Loucy (cell line): ENCODE data around the gene ITSN1.

ENCODE experiments used
- H2AFZ ChIP-seq: fragments of 200-600 bp; sonication (generic); 2 replicates; pipeline ENCODE4 v1.6.0; 2016; ENCODE audit warnings: antibody characterized with exemption, mild to moderate bottlenecking, low read length, moderate library complexity
- H3F3A ChIP-seq: fragments of 200-600 bp; 2 replicates; pipeline ENCODE4 v1.6.0; 2016; ENCODE audit warnings: antibody characterized with exemption, low read depth, mild to moderate bottlenecking
- H3K27me3 ChIP-seq: fragments of 200-600 bp; sonication (generic); 2 replicates; pipeline ENCODE4 v1.6.1; 2014; ENCODE audit warnings: low read length, mild to moderate bottlenecking; ENCODE audit not compliant: insufficient read depth, poor library complexity, severe bottlenecking
- H3K36me3 ChIP-seq: fragments of 200-600 bp; sonication (generic); 2 replicates; pipeline ENCODE4 v1.6.1; 2016; ENCODE audit warnings: low read length; ENCODE audit not compliant: insufficient read depth
- H3K4me1 ChIP-seq: fragments of 200-600 bp; sonication (generic); 2 replicates; pipeline ENCODE4 v1.5.1; 2014; ENCODE audit warnings: low read length, mild to moderate bottlenecking; ENCODE audit not compliant: insufficient read depth, poor library complexity, severe bottlenecking
- H3K4me2 ChIP-seq: fragments of 200-600 bp; sonication (generic); 2 replicates; pipeline ENCODE4 v1.6.0; 2014; ENCODE audit warnings: antibody characterized with exemption, low read length, low read depth, mild to moderate bottlenecking; ENCODE audit not compliant: poor library complexity, severe bottlenecking
- H3K4me3 ChIP-seq: fragments of 200-600 bp; sonication (generic); 2 replicates; pipeline ENCODE4 v1.5.1; 2014; ENCODE audit warnings: low read length, mild to moderate bottlenecking, mixed read lengths; ENCODE audit not compliant: poor library complexity, severe bottlenecking
- H3K79me2 ChIP-seq: fragments of 200-600 bp; sonication (generic); 2 replicates; pipeline ENCODE4 v1.6.1; 2014; ENCODE audit warnings: low read length; ENCODE audit not compliant: insufficient read depth
- H3K9ac ChIP-seq: fragments of 200-600 bp; sonication (generic); 2 replicates; pipeline ENCODE4 v1.6.0; 2014; ENCODE audit warnings: mild to moderate bottlenecking, low read depth, low read length, moderate library complexity; ENCODE audit not compliant: poor library complexity, severe bottlenecking
- H3K9me2 ChIP-seq: fragments of 200-600 bp; sonication (generic); replicated peaks from 2 replicates; pipeline ENCODE4 v1.6.1; 2016; ENCODE audit warnings: low read depth, low read length, mixed read lengths
- H3K9me3 ChIP-seq: fragments of 200-600 bp; sonication (generic); 2 replicates; pipeline ENCODE4 v1.6.1; 2014; ENCODE audit warnings: mild to moderate bottlenecking, antibody characterized with exemption, low read length, low read depth; ENCODE audit not compliant: insufficient read depth
- H4K20me1 ChIP-seq: fragments of 200-600 bp; sonication (generic); 2 replicates; pipeline ENCODE4 v1.6.0; 2014; ENCODE audit warnings: antibody characterized with exemption, low read length, mild to moderate bottlenecking; ENCODE audit not compliant: insufficient read depth, poor library complexity, severe bottlenecking
- EZH2phosphoT487 ChIP-seq: fragments of 200-600 bp; IDR thresholded peaks from 2 replicates; pipeline ENCODE4 v1.6.1; 2018; ENCODE audit warnings: antibody characterized with exemption, mild to moderate bottlenecking, moderate library complexity, borderline replicate concordance
- TF ChIP-seq, protein P1 (sequence below): fragments of 200-600 bp; sonication (generic); conservative IDR thresholded peaks from 2 replicates; pipeline ENCODE4 v1.5.1; 2014; ENCODE audit warnings: mild to moderate bottlenecking, antibody characterized with exemption, low read length

ITSN1 gene

DNA sequence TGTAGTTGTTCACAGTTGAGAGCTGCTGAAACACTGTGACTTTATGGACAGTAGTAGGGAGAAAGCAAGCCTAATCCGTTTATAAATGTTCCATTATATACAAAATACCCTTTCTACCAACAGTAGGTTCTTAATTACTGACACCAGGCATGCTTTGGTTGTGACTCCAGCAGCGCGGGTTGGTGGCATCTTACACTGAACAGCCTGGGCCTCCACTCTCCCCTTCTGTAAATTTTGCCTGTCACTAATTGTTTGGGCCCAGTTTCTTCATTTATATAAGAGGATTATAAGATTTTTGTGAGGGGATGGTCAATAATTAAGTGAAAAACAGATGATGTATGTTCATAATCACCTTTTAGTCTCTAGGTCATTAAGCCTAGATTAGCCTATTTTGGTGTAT lies 58.2 kb downstream of the ITSN1 start:
- H2AFZ ChIP-seq = no peak overlapping the region
- H3K9me2 ChIP-seq = no peaks in the 10 kb centered on the region
- peaks cover 6% of the 10 kb centered on the region for H3K4me1 ChIP-seq
- H4K20me1 ChIP-seq = no peaks in the 10 kb centered on the region
- H3K4me2 ChIP-seq = no peak overlapping the region
- no peaks in the 10 kb centered on the region for H3F3A ChIP-seq
- H3K27me3 ChIP-seq = no peaks in the 10 kb centered on the region
- H3K36me3 ChIP-seq = no peaks in the 10 kb centered on the region
- no peak overlapping the region for H3K9ac ChIP-seq
- H3K79me2 ChIP-seq = no peaks in the 10 kb centered on the region; the same call in 1 of the 2 replicates
- TF ChIP-seq, protein P1, sequence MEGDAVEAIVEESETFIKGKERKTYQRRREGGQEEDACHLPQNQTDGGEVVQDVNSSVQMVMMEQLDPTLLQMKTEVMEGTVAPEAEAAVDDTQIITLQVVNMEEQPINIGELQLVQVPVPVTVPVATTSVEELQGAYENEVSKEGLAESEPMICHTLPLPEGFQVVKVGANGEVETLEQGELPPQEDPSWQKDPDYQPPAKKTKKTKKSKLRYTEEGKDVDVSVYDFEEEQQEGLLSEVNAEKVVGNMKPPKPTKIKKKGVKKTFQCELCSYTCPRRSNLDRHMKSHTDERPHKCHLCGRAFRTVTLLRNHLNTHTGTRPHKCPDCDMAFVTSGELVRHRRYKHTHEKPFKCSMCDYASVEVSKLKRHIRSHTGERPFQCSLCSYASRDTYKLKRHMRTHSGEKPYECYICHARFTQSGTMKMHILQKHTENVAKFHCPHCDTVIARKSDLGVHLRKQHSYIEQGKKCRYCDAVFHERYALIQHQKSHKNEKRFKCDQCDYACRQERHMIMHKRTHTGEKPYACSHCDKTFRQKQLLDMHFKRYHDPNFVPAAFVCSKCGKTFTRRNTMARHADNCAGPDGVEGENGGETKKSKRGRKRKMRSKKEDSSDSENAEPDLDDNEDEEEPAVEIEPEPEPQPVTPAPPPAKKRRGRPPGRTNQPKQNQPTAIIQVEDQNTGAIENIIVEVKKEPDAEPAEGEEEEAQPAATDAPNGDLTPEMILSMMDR = no peak
- TF ChIP-seq EZH2phosphoT487 = no peak
- H3K4me3 ChIP-seq = no peak overlapping the region
- no peaks in the 10 kb centered on the region for H3K9me3 ChIP-seq

DNA sequence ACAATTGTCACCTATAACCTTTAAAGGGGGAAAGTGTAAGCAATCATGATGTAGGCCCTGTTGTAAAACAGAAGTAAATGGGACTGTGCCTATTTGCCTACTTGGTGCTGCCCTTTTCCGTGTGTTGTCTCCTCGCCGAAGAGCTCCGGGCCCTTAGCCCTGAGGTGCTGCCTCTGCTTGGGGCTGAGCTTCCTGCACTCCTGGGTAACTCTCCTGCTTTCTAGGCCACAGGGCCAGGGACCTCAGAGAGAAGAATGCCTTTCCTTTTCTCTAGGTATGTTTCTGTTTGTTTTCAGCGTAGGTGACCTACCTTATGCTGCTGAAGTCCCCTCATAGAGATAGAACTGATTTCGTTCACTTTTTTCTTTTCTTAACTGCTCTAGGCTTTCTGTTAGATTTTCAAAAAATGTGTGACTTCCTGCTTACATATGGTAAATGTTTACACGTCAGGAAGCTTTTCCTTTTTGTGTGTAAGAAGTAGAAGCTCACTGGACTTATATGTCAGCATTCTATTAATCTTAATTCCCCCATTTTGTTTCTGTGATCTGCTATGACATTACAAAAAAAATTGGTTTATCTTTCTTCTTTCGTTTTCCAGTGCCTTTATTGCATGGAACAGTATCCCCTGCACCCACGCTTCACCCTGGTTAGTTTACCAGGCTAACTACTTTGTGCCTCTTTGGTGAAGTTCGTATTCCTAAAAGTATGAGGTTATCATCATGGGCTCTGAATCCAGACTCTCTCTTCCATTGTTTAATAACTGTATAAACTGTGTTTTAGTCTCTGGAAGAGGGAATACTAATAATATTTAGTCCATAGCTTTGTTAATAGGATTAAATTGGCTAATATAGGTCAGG lies 61.7 kb downstream of the ITSN1 start:
- no peak overlapping the region for H3K4me3 ChIP-seq
- no peak overlapping the region for H3K9ac ChIP-seq
- no peak overlapping the region for H2AFZ ChIP-seq
- TF ChIP-seq EZH2phosphoT487 = no peak
- TF ChIP-seq, protein P1 = no peak
- H3K27me3 ChIP-seq = no peaks in the 10 kb centered on the region
- no peaks in the 10 kb centered on the region for H4K20me1 ChIP-seq
- no peaks in the 10 kb centered on the region for H3F3A ChIP-seq
- no peaks in the 10 kb centered on the region for H3K9me2 ChIP-seq
- peaks cover 5% of the 10 kb centered on the region; the same call in 1 of the 2 replicates for H3K9me3 ChIP-seq
- no peaks in the 10 kb centered on the region for H3K36me3 ChIP-seq
- no peaks in the 10 kb centered on the region for H3K4me1 ChIP-seq
- no peak overlapping the region for H3K4me2 ChIP-seq
- no peaks in the 10 kb centered on the region; the same call in 1 of the 2 replicates for H3K79me2 ChIP-seq

DNA sequence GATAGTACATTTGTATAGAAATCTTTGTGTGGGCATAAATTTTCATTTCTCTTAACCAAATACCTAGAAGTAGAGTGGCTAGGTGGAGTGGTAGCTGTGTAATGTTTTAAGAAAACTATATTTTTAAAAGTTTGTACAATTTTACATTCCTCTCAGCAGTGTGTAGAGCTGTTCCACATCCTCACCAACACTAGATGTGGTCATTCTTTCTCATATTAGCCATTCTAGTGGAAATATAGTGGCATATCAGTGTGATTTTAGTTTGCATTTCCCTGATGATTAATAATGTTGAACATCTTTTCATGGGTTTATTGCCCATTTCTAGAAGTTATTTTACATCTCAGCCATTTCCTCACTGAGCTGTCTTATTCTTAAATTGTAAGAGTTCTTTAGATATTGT lies 65.5 kb downstream of the ITSN1 start:
- Histone ChIP-seq H3K4me1 (peaks cover 10% of the 10 kb centered on the region), H3K9ac (no peak overlapping the region), H3K36me3 (no peaks in the 10 kb centered on the region), H3K4me2 (no peak overlapping the region), H3K4me3 (no peak overlapping the region), H3K79me2 (no peaks in the 10 kb centered on the region; the same call in 1 of the 2 replicates), H2AFZ (no peak overlapping the region), H3K9me3 (peaks cover 8% of the 10 kb centered on the region; the same call in 1 of the 2 replicates), H4K20me1 (no peaks in the 10 kb centered on the region), H3K9me2 (no peaks in the 10 kb centered on the region), H3K27me3 (no peaks in the 10 kb centered on the region), H3F3A (no peaks in the 10 kb centered on the region)
- TF ChIP-seq, protein P1 = no peak
- no peak for TF ChIP-seq EZH2phosphoT487
